ENCODE data around the gene ANKRD36C.
"Not testable (repeated sequence)": the region's sequence is repeated elsewhere in the genome, so short reads cannot be mapped to it uniquely, and the experiment has no call there.

The ANKRD36C gene

GRCh38 chr2:95862121-95862520 is 129.5 kb downstream of the ANKRD36C start:
- H3K27ac ChIP-seq; H3K4me3 ChIP-seq (ENCODE audit: low read depth, low read length); DNase-seq; in situ Hi-C loops (cut with HindIII; ENCODE audit: low pct_ligation_motif_present, low sequenced_read_pairs); H3K27me3 ChIP-seq (replicated peaks); H3K36me3 ChIP-seq (replicated peaks): not testable (repeated sequence)

- no peak overlapping the region for H3K27ac ChIP-seq
- H3K36me3 ChIP-seq (replicated peaks): no peaks in the 10 kb centered on the region
- no peaks in the 10 kb centered on the region for H3K27me3 ChIP-seq (replicated peaks)
- no peak for DNase-seq
- no peak for TF ChIP-seq CTCF (IDR thresholded peaks at IDR 0.05; ENCODE audit: low read depth, low read length, missing control alignments)
- H3K4me3 ChIP-seq (ENCODE audit: low read depth, low read length): no peak overlapping the region
- in situ Hi-C loops (cut with HindIII; ENCODE audit: low pct_ligation_motif_present, low sequenced_read_pairs): no loop called here
Measured at GRCh38 chr2:95836151-95836550, 155.5 kb downstream of the ANKRD36C start.

GRCh38 chr2:95834077-95835013 is 157.3 kb downstream of the ANKRD36C start:
- DNase-seq; H3K27me3 ChIP-seq (replicated peaks); H3K4me3 ChIP-seq (ENCODE audit: low read depth, low read length); H3K36me3 ChIP-seq (replicated peaks); in situ Hi-C loops (cut with HindIII; ENCODE audit: low pct_ligation_motif_present, low sequenced_read_pairs); H3K27ac ChIP-seq: not testable (repeated sequence)

- H3K27me3 ChIP-seq (replicated peaks); in situ Hi-C loops (cut with HindIII; ENCODE audit: low pct_ligation_motif_present, low sequenced_read_pairs); DNase-seq; H3K36me3 ChIP-seq (replicated peaks); H3K27ac ChIP-seq; H3K4me3 ChIP-seq (ENCODE audit: low read depth, low read length): not testable (repeated sequence)
Measured at GRCh38 chr2:95824218-95824617, 167.4 kb downstream of the ANKRD36C start.

- H3K4me3 ChIP-seq (ENCODE audit: low read depth, low read length); DNase-seq; H3K36me3 ChIP-seq (replicated peaks); H3K27ac ChIP-seq; H3K27me3 ChIP-seq (replicated peaks); in situ Hi-C loops (cut with HindIII; ENCODE audit: low pct_ligation_motif_present, low sequenced_read_pairs): not testable (repeated sequence)
Measured at GRCh38 chr2:95817521-95817920, 174.1 kb downstream of the ANKRD36C start.

GRCh38 chr2:95813311-95813710 is 178.3 kb downstream of the ANKRD36C start:
- H3K27me3 ChIP-seq (replicated peaks); DNase-seq; H3K27ac ChIP-seq; H3K4me3 ChIP-seq (ENCODE audit: low read depth, low read length); H3K36me3 ChIP-seq (replicated peaks); in situ Hi-C loops (cut with HindIII; ENCODE audit: low pct_ligation_motif_present, low sequenced_read_pairs): not testable (repeated sequence)

GRCh38 chr2:95799892-95800291 is 191.7 kb downstream of the ANKRD36C start:
- in situ Hi-C loops (cut with HindIII; ENCODE audit: low pct_ligation_motif_present, low sequenced_read_pairs): no loop called here
- no peak overlapping the region for H3K4me3 ChIP-seq (ENCODE audit: low read depth, low read length)
- no peak overlapping the region for H3K27ac ChIP-seq
- TF ChIP-seq CTCF (IDR thresholded peaks at IDR 0.05; ENCODE audit: low read depth, low read length, missing control alignments): no peak
- DNase-seq: no peak
- H3K27me3 ChIP-seq (replicated peaks): no peaks in the 10 kb centered on the region
- no peaks in the 10 kb centered on the region for H3K36me3 ChIP-seq (replicated peaks)

GRCh38 chr2:95799147-95799889 is 192.3 kb downstream of the ANKRD36C start:
- H3K27me3 ChIP-seq (replicated peaks); H3K36me3 ChIP-seq (replicated peaks); DNase-seq; in situ Hi-C loops (cut with HindIII; ENCODE audit: low pct_ligation_motif_present, low sequenced_read_pairs); H3K4me3 ChIP-seq (ENCODE audit: low read depth, low read length); H3K27ac ChIP-seq: not testable (repeated sequence)

GRCh38 chr2:95796249-95797099 is 195.2 kb downstream of the ANKRD36C start:
- H3K4me3 ChIP-seq (ENCODE audit: low read depth, low read length); in situ Hi-C loops (cut with HindIII; ENCODE audit: low pct_ligation_motif_present, low sequenced_read_pairs): not testable (repeated sequence)

GRCh38 chr2:95793970-95794369 is 197.7 kb downstream of the ANKRD36C start:
- H3K36me3 ChIP-seq (replicated peaks); DNase-seq; in situ Hi-C loops (cut with HindIII; ENCODE audit: low pct_ligation_motif_present, low sequenced_read_pairs); H3K4me3 ChIP-seq (ENCODE audit: low read depth, low read length); H3K27ac ChIP-seq; H3K27me3 ChIP-seq (replicated peaks): not testable (repeated sequence)

More at GRCh38 chr2:95796249-95797099, 195.2 kb downstream of the ANKRD36C start:
- not testable (repeated sequence) for H3K36me3 ChIP-seq (replicated peaks); DNase-seq; H3K27me3 ChIP-seq (replicated peaks); H3K27ac ChIP-seq

GRCh38 chr2:95790180-95790579 is 201.4 kb downstream of the ANKRD36C start:
- H3K36me3 ChIP-seq (replicated peaks); H3K27me3 ChIP-seq (replicated peaks); H3K4me3 ChIP-seq (ENCODE audit: low read depth, low read length); H3K27ac ChIP-seq; in situ Hi-C loops (cut with HindIII; ENCODE audit: low pct_ligation_motif_present, low sequenced_read_pairs); DNase-seq: not testable (repeated sequence)
